ENCODE results near the gene TEX53.

DNA sequence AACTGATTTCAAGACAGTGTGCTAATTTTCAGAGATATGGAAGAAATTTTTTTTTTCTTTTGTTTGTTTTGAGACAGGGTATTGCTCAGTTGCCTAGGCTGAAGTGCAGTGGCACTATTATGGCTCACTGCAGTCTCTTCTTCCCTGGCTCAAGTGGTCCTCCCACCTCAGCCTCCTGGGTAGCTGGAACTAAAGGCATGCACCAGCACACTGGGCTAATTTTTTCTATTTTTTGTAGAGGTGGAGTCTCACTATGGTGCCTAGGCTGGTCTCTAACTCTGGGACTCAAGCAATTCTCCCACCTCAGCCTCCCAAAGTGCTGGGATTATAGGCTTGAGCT lies 34.3 kb upstream of the TEX53 start:
- no peak for TF ChIP-seq POLR2A (IDR thresholded peaks at IDR 0.05)
- no peak for TF ChIP-seq CTCF (IDR thresholded peaks at IDR 0.05)
